Astrocyte (in vitro differentiated cells and primary cell): ENCODE data around the gene L1CAM.

Experiments used
- EZH2 ChIP-seq: IDR thresholded peaks from 2 replicates; pipeline ENCODE4 v1.6.1; 2012; ENCODE audit warnings: mild to moderate bottlenecking, low read length, inconsistent platforms; ENCODE audit not compliant: insufficient read depth
- TF ChIP-seq, protein P1 (sequence below): IDR thresholded peaks from 2 replicates; pipeline ENCODE4 v1.5.1; 2011; ENCODE audit warnings: low read depth, mild to moderate bottlenecking, inconsistent platforms, low read length, moderate library complexity; ENCODE audit not compliant: insufficient read depth

DNA sequence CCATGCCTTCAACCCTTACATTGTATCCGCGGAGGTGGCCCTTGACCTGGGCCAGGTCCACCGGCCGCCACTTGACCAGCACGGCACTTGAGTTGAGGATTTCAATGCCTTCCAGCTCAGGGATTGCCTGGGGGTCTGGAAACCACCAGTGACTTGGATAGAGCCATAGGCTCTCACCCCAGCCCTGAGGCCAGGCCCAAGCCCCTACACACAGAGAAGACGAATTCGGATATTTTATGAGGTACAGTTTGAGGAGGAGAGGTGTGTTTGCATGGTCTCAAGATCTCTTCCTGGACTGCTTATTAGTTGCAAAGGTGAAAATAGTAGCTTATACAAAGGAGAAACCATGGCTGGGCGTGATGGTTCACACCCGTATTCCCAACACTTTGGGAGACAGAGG is 20.3 kb downstream of the L1CAM start:
- TF ChIP-seq, protein P1, sequence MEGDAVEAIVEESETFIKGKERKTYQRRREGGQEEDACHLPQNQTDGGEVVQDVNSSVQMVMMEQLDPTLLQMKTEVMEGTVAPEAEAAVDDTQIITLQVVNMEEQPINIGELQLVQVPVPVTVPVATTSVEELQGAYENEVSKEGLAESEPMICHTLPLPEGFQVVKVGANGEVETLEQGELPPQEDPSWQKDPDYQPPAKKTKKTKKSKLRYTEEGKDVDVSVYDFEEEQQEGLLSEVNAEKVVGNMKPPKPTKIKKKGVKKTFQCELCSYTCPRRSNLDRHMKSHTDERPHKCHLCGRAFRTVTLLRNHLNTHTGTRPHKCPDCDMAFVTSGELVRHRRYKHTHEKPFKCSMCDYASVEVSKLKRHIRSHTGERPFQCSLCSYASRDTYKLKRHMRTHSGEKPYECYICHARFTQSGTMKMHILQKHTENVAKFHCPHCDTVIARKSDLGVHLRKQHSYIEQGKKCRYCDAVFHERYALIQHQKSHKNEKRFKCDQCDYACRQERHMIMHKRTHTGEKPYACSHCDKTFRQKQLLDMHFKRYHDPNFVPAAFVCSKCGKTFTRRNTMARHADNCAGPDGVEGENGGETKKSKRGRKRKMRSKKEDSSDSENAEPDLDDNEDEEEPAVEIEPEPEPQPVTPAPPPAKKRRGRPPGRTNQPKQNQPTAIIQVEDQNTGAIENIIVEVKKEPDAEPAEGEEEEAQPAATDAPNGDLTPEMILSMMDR: no peak
- no peak for TF ChIP-seq EZH2
